ENCODE measurements around the gene STX1A.
"Not testable (repeated sequence)": the region's sequence is repeated elsewhere in the genome, so short reads cannot be mapped to it uniquely, and the experiment has no call there.

Gene STX1A

DNA sequence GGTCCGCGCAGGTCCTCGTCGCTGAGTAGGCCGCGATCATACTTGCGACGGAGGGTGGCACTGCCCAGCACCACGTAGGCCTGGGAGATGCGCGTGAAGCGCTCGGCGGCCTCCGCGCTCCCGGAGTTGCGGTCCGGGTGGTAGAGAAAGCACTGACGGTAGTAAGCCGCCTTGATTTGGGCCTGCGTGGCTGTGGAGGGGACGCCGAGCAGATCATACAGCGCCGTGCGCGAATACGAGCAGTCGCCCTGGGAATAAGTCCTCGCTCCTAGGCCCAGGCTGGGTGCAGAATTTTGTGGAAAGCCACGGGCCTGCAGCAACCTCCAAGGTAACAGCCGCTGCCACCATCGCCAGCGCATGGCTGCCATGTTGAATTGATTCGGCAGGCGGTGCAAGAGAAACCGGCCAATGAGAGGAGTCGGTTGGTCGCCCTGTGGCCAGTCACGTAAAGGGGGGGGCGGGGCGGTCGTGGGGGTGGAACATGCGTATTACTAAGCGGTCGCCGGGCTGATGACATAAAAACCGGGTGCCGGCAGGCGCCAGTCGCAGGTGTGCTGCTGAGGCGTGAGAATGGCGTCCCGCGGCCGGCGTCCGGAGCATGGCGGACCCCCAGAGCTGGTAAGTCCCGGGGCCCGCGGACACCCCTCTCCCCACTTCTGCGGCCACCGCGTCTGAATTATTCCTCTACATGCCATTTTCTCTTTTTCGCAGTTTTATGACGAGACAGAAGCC, 36.2 kb downstream of the STX1A start, which contains the start of the genes BUD23 and DNAJC30:
TSS of gene BUD23 (plus strand) at position 542 of the 732 bp plus-strand sequence. CDS start at position 571, 29 bp downstream.
TSS of gene DNAJC30 (minus strand) at position 398 of the 732 bp plus-strand sequence. CDS start at position 368, 30 bp downstream.
- peaks cover 3% of the 10 kb centered on the region; the same call in 1 of the 2 replicates for H3K36me3 ChIP-seq (ENCODE audit: control insufficient read depth, insufficient read depth, low read length)
- WGBS (ENCODE audit: insufficient coverage, insufficient read length), result no CpG with 5 or more reads among the region's 68 CpGs
- peak; percentile 82 for DNase-seq (ENCODE audit: low read depth, low spot score)
- H3K9me3 ChIP-seq (ENCODE audit: control insufficient read depth, insufficient read depth, low read length), result no peaks in the 10 kb centered on the region
- no peak within 1 kb of the TSS for H3K27ac ChIP-seq (ENCODE audit: low read length)
- no peaks in the 10 kb centered on the region for H3K4me1 ChIP-seq (ENCODE audit: control insufficient read depth, insufficient read depth, low read length)
- H3K27me3 ChIP-seq (ENCODE audit: control insufficient read depth, insufficient read depth, low read length), result no peaks in the 10 kb centered on the region
- peak within 1 kb of the TSS; percentile 86 for H3K4me3 ChIP-seq (ENCODE audit: low read length)

DNA sequence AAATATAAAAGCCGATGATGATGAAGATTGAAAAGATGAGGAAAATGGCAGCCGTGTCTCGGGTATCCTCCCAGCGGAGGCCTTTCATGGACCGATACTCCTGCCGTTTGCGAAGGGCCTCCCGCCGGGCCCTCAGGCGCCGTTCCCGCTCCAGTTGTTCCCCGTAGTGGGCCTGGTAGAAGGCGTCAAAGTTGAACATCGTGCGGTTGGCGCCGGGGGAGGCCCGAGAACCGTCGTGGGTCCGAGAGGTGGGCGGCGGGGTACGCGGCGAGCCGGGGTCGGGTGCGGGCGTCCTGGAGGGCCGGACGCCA, 36.8 kb downstream of the STX1A start:
- peaks cover 7% of the 10 kb centered on the region; the same call in 1 of the 2 replicates for H3K36me3 ChIP-seq (ENCODE audit: control insufficient read depth, insufficient read depth, low read length)
- WGBS (ENCODE audit: insufficient coverage, insufficient read length), result no CpG with 5 or more reads among the region's 33 CpGs
- DNase-seq (ENCODE audit: low read depth, low spot score), result no peak
- no peaks in the 10 kb centered on the region for H3K9me3 ChIP-seq (ENCODE audit: control insufficient read depth, insufficient read depth, low read length)
- no peak overlapping the region for H3K27ac ChIP-seq (ENCODE audit: low read length)
- peak overlapping the region; percentile 85 for H3K4me3 ChIP-seq (ENCODE audit: low read length)
- no peaks in the 10 kb centered on the region for H3K4me1 ChIP-seq (ENCODE audit: control insufficient read depth, insufficient read depth, low read length)
- H3K27me3 ChIP-seq (ENCODE audit: control insufficient read depth, insufficient read depth, low read length), result no peaks in the 10 kb centered on the region

DNA sequence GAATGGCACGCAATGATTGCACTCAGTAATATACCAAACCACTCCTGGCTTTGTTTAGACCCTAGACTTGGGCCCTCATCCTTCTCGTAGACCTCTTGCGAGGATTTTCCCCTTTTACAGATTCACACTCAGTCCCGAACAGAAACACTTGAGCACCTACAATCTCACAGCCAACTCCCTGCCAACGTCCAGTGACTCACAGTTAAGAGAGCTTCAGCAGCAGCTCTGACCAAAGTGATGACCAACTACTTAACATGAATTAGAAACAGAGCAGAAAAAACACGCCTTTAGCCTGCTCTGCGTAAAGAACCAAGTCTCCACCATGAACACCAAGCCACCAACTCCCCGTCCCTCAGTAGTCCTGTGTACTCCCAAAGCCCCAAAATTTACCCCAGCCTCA, 38.4 kb downstream of the STX1A start:
- DNase-seq (ENCODE audit: low read depth, low spot score), result no peak
- no CpG with 5 or more reads among the region's 8 CpGs for WGBS (ENCODE audit: insufficient coverage, insufficient read length)
- H3K27me3 ChIP-seq (ENCODE audit: control insufficient read depth, insufficient read depth, low read length), result no peaks in the 10 kb centered on the region

DNA sequence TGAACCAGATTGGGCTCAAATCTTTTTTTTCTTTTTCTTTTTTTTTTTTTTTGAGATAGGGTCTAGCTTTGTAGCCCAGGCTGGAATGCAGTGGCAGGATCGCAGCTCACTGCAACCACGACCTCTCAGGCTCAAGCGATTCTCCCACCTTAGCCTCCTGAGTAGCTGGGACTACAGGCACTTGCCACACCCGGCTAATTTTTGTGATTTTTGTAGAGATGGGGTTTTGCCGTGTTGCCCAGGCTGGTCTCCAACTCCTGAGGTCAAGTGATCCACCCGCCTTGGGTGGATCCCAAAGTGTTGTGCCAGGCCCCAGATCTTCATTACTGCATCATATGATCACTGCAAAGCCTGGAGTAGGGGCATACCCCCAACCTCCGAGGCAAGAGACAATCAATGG, 39.0 kb downstream of the STX1A start:
- DNase-seq (ENCODE audit: low read depth, low spot score), result no peak
- Histone ChIP-seq H3K27me3 (ENCODE audit: control insufficient read depth, insufficient read depth, low read length) (no peaks in the 10 kb centered on the region), H3K36me3 (ENCODE audit: control insufficient read depth, insufficient read depth, low read length) (peaks cover 3% of the 10 kb centered on the region; the same call in 1 of the 2 replicates), H3K4me1 (ENCODE audit: control insufficient read depth, insufficient read depth, low read length) (no peaks in the 10 kb centered on the region), H3K4me3 (ENCODE audit: low read length) (no peak overlapping the region), H3K9me3 (ENCODE audit: control insufficient read depth, insufficient read depth, low read length) (no peaks in the 10 kb centered on the region), H3K27ac (ENCODE audit: low read length) (no peak overlapping the region)
- no CpG with 5 or more reads among the region's 7 CpGs for WGBS (ENCODE audit: insufficient coverage, insufficient read length)

More for the DNA sequence above, 38.4 kb downstream of the STX1A start:
- Histone ChIP-seq H3K27ac (ENCODE audit: low read length) (no peak overlapping the region), H3K9me3 (ENCODE audit: control insufficient read depth, insufficient read depth, low read length) (no peaks in the 10 kb centered on the region), H3K4me1 (ENCODE audit: control insufficient read depth, insufficient read depth, low read length) (no peaks in the 10 kb centered on the region), H3K36me3 (ENCODE audit: control insufficient read depth, insufficient read depth, low read length) (peaks cover 3% of the 10 kb centered on the region; the same call in 1 of the 2 replicates), H3K4me3 (ENCODE audit: low read length) (no peak overlapping the region)

DNA sequence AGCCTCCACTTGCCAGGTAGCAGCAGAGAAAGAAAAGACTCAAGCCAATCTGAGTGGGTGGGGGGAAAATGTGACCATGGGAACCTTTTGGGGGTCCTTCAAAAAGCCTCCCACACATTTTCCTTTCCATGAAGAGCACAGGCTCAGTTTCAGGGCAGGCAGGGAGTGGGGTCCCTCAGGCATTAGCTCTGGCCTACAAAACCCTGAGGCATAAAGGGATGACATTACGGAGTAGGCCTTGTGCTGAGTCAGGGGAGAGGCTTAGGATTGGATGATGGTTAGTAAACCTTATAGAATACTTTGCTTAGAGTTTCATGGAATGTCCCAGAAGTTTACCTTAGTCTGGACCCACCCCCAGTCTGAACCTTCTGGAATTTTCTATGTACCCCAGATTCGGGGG, 39.8 kb downstream of the STX1A start:
- WGBS (ENCODE audit: insufficient coverage, insufficient read length), result no CpG with 5 or more reads among the region's 2 CpGs
- no peak overlapping the region for H3K4me3 ChIP-seq (ENCODE audit: low read length)
- peaks cover 3% of the 10 kb centered on the region; the same call in 1 of the 2 replicates for H3K36me3 ChIP-seq (ENCODE audit: control insufficient read depth, insufficient read depth, low read length)
- H3K4me1 ChIP-seq (ENCODE audit: control insufficient read depth, insufficient read depth, low read length), result no peaks in the 10 kb centered on the region
- DNase-seq (ENCODE audit: low read depth, low spot score), result no peak
- H3K9me3 ChIP-seq (ENCODE audit: control insufficient read depth, insufficient read depth, low read length), result no peaks in the 10 kb centered on the region
- no peak overlapping the region for H3K27ac ChIP-seq (ENCODE audit: low read length)
- no peaks in the 10 kb centered on the region for H3K27me3 ChIP-seq (ENCODE audit: control insufficient read depth, insufficient read depth, low read length)

DNA sequence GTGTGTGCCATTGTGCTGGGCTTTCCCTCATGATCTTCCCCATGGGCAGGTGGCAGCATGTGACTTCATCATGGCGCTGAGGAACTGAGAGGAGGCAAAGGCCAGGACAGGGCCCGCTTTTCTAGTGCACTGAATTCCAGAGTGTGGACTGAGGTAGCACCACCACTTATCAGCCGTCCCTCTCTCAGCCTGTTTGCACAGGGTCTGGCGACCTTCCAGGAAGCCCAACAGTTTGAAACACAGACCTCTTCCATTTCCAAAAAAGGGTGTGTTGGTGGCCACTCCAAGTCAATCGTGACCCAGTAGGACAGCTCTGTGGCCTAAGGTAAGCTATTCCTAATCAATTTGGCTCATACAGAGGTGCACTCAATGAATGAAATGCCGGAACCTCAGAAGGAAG, 40.6 kb downstream of the STX1A start:
- Histone ChIP-seq H3K27me3 (ENCODE audit: control insufficient read depth, insufficient read depth, low read length) (no peaks in the 10 kb centered on the region), H3K27ac (ENCODE audit: low read length) (no peak overlapping the region), H3K9me3 (ENCODE audit: control insufficient read depth, insufficient read depth, low read length) (no peaks in the 10 kb centered on the region), H3K4me3 (ENCODE audit: low read length) (no peak overlapping the region), H3K4me1 (ENCODE audit: control insufficient read depth, insufficient read depth, low read length) (no peaks in the 10 kb centered on the region), H3K36me3 (ENCODE audit: control insufficient read depth, insufficient read depth, low read length) (peaks cover 3% of the 10 kb centered on the region; the same call in 1 of the 2 replicates)
- no CpG with 5 or more reads among the region's 6 CpGs for WGBS (ENCODE audit: insufficient coverage, insufficient read length)
- DNase-seq (ENCODE audit: low read depth, low spot score), result no peak

DNA sequence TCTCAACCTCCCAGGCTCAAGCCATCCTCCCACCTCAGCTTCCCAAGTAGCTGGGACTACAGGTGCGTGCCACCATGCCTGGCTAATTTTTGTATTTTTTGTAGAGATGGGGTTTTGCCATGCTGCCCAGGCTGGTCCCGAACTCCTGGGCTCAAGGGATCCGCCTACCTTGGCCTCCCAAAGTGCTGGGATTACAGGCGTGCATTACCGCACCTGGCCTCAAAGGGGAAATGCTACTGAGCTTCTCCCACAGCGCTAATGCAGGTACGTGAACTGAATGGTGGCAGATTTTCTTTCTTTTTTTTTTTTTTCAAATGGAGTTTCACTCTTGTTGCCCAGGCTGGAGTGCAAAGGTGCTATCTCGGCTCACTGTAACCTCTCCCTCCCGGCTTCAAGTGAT, 43.4 kb downstream of the STX1A start:
- H3K27me3 ChIP-seq (ENCODE audit: control insufficient read depth, insufficient read depth, low read length); H3K36me3 ChIP-seq (ENCODE audit: control insufficient read depth, insufficient read depth, low read length); H3K4me3 ChIP-seq (ENCODE audit: low read length); DNase-seq (ENCODE audit: low read depth, low spot score); H3K9me3 ChIP-seq (ENCODE audit: control insufficient read depth, insufficient read depth, low read length); H3K4me1 ChIP-seq (ENCODE audit: control insufficient read depth, insufficient read depth, low read length); H3K27ac ChIP-seq (ENCODE audit: low read length): not testable (repeated sequence)
- WGBS (ENCODE audit: insufficient coverage, insufficient read length), result no CpG with 5 or more reads among the region's 9 CpGs

DNA sequence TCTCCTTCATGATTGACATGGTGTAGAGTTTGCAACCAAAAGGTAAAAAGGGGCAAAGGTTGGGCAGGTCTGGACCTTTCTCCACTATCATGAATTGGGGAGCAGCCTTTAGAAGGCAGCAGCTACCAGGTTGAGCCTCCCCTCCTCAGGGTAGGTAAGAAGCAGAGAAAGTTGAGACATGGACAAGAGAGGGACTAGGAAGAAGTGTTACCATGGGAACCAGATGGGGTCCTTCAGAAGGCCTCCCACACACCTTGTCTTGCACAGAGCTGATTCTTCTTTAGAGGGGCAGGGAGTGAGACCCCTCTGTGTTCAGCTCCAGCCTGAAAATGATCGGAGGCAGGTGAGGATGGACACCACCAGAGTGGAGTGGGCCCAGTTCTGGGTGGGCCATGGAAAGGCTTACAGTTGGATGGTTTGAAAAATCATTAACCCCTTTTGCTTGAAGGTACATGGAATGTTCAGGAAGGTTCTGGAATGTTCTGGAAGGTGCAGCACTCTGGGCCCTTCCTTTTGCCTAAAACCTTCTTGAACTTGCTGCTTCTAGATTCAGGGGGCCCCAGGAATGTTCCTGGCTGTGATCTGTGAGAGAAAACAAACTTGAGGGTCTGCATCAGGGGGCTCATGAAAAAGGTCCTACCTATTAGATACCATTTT, 44.9 kb downstream of the STX1A start:
- Histone ChIP-seq H3K27ac (ENCODE audit: low read length) (no peak overlapping the region), H3K4me1 (ENCODE audit: control insufficient read depth, insufficient read depth, low read length) (peaks cover 5% of the 10 kb centered on the region), H3K4me3 (ENCODE audit: low read length) (no peak overlapping the region), H3K27me3 (ENCODE audit: control insufficient read depth, insufficient read depth, low read length) (no peaks in the 10 kb centered on the region), H3K9me3 (ENCODE audit: control insufficient read depth, insufficient read depth, low read length) (no peaks in the 10 kb centered on the region), H3K36me3 (ENCODE audit: control insufficient read depth, insufficient read depth, low read length) (peaks cover 3% of the 10 kb centered on the region; the same call in 1 of the 2 replicates)
- DNase-seq (ENCODE audit: low read depth, low spot score), result no peak
- no CpG with 5 or more reads among the region's 1 CpG for WGBS (ENCODE audit: insufficient coverage, insufficient read length)

DNA sequence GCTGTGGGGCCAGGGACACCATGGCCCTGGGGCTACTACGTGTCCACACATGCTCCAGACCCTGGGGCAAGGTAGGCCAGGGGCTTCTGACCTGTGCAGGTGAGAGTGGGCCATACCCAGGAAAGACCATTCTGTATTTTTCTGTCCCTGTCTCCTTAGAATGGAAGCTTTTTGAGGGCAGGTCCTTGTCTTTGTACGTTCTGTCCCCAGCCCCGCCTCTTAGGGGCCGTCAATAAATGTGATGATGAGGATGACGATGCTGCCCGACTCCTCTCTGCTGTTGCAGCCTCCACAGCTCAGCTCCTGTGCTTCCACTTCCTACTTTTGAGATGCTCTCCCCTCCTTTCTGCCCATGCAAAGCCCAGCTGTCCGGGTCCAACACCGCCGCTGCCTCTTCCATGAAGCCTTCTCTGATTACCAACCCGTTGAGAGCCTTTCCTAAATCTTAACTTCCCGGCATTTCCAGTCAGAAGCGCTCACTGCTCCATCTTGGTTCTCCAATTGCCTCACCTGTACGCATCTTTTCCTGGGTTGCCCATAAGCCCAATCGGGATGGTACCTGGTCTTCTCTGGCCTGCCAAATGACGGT, 47.5 kb downstream of the STX1A start:
- no peak overlapping the region for H3K4me3 ChIP-seq (ENCODE audit: low read length)
- no peak overlapping the region for H3K27ac ChIP-seq (ENCODE audit: low read length)
- no peaks in the 10 kb centered on the region for H3K9me3 ChIP-seq (ENCODE audit: control insufficient read depth, insufficient read depth, low read length)
- H3K27me3 ChIP-seq (ENCODE audit: control insufficient read depth, insufficient read depth, low read length), result no peaks in the 10 kb centered on the region
- peaks cover 6% of the 10 kb centered on the region for H3K4me1 ChIP-seq (ENCODE audit: control insufficient read depth, insufficient read depth, low read length)
- H3K36me3 ChIP-seq (ENCODE audit: control insufficient read depth, insufficient read depth, low read length), result no peaks in the 10 kb centered on the region
- DNase-seq (ENCODE audit: low read depth, low spot score), result no peak
- WGBS (ENCODE audit: insufficient coverage, insufficient read length), result no CpG with 5 or more reads among the region's 15 CpGs

DNA sequence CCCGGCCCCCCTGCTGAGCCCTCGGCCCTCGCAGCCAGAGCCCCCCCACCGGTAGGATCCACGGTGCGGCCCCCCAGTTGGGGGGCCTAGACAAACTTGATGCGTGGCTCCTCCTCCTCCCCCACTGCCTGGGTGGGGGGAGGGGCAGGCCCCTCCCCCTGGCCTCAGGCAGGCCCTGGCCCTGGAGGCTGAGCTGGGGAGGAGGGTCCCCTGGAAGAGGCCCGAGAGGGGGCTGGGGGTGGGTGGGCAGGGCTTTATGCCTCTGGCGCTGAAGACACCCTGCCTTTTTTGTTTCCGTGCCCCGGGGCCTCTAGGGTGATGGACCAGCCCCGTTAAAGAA, 48.2 kb downstream of the STX1A start:
- Histone ChIP-seq H3K27ac (ENCODE audit: low read length) (no peak overlapping the region), H3K36me3 (ENCODE audit: control insufficient read depth, insufficient read depth, low read length) (no peaks in the 10 kb centered on the region), H3K4me3 (ENCODE audit: low read length) (no peak overlapping the region), H3K9me3 (ENCODE audit: control insufficient read depth, insufficient read depth, low read length) (no peaks in the 10 kb centered on the region), H3K4me1 (ENCODE audit: control insufficient read depth, insufficient read depth, low read length) (peaks cover 6% of the 10 kb centered on the region), H3K27me3 (ENCODE audit: control insufficient read depth, insufficient read depth, low read length) (no peaks in the 10 kb centered on the region)
- WGBS (ENCODE audit: insufficient coverage, insufficient read length), result no CpG with 5 or more reads among the region's 12 CpGs
- no peak for DNase-seq (ENCODE audit: low read depth, low spot score)
